WERI-Rb-1 (cell line): ENCODE data around the gene SCN2B.
A peak's percentile ranks its signal among the peaks of the same experiment; 100 is the strongest.

Experiments
- DNase-seq: peaks from one replicate; pipeline ENCODE4 v3.0.0-alpha.2; 2020
- H3K27ac ChIP-seq: fragments of 250-450 bp; sonication (Bioruptor Pico); 2 replicates; pipeline ENCODE4 v1.5.1; 2020; ENCODE audit warnings: mild to moderate bottlenecking, moderate library complexity
- H3K27me3 ChIP-seq: fragments of 250-450 bp; sonication (Bioruptor Pico); 2 replicates; pipeline ENCODE4 v1.5.1; 2021; ENCODE audit warnings: mild to moderate bottlenecking, low read depth, moderate library complexity; ENCODE audit not compliant: insufficient read depth, severe bottlenecking
- H3K36me3 ChIP-seq: fragments of 250-450 bp; sonication (Bioruptor Pico); 2 replicates; pipeline ENCODE4 v1.5.1; 2020; ENCODE audit warnings: mild to moderate bottlenecking, moderate library complexity
- H3K4me3 ChIP-seq: 2 replicates; pipeline ENCODE4 v1.5.1; 2011; ENCODE audit warnings: low read depth, mild to moderate bottlenecking, control low read depth, low read length
- H3K9me3 ChIP-seq: fragments of 250-450 bp; sonication (Bioruptor Pico); 2 replicates; pipeline ENCODE4 v1.5.1; 2021; ENCODE audit warnings: mild to moderate bottlenecking, moderate library complexity; ENCODE audit not compliant: severe bottlenecking
- CTCF ChIP-seq: IDR thresholded peaks from 2 replicates; pipeline ENCODE4 v1.5.1; 2011; ENCODE audit warnings: low read depth, mild to moderate bottlenecking, control low read depth, inconsistent platforms, low read length

Gene SCN2B

GRCh38 chr11:118166641-118167040 lies 9.8 kb downstream of the SCN2B start:
- no peak for DNase-seq
- Histone ChIP-seq H3K4me3 (no peak overlapping the region), H3K9me3 (no peaks in the 10 kb centered on the region), H3K27ac (no peak overlapping the region), H3K27me3 (no peaks in the 10 kb centered on the region), H3K36me3 (no peaks in the 10 kb centered on the region)
- no peak for TF ChIP-seq CTCF

DNA sequence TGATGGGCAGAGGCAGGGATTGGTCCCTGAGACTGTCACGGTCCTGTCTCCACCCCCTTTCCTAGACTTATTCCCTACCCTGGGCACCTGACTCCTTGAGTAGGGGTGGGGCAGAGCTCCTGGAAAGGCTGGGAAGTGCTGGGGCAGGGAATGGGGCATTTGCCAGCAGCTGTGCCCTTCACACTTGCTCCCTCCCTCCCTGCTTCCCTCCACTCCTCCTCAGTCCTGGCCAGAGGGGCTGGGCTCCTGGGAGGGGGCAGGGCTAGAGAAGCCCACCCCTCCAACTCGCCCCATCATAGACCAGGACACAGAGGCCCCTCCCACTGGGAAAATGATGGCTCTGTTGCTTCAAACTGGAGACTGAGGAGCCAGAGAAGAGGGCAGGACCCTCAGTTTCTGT lies 11.6 kb downstream of the SCN2B start:
- no peaks in the 10 kb centered on the region for H3K9me3 ChIP-seq
- H3K27me3 ChIP-seq: no peaks in the 10 kb centered on the region
- H3K4me3 ChIP-seq: no peak overlapping the region
- no peaks in the 10 kb centered on the region for H3K36me3 ChIP-seq
- no peak for TF ChIP-seq CTCF
- H3K27ac ChIP-seq: no peak overlapping the region
- DNase-seq: no peak

GRCh38 chr11:118163494-118163893 lies 12.9 kb downstream of the SCN2B start:
- TF ChIP-seq CTCF: no peak
- Histone ChIP-seq H3K27me3 (no peaks in the 10 kb centered on the region), H3K27ac (no peak overlapping the region)

GRCh38 chr11:118162846-118163245 lies 13.6 kb downstream of the SCN2B start:
- H3K36me3 ChIP-seq: no peaks in the 10 kb centered on the region
- no peak for TF ChIP-seq CTCF
- DNase-seq: no peak

More at GRCh38 chr11:118163494-118163893, 12.9 kb downstream of the SCN2B start:
- Histone ChIP-seq H3K9me3 (no peaks in the 10 kb centered on the region), H3K36me3 (no peaks in the 10 kb centered on the region), H3K4me3 (no peak overlapping the region)
- peak; percentile 58 for DNase-seq

DNA sequence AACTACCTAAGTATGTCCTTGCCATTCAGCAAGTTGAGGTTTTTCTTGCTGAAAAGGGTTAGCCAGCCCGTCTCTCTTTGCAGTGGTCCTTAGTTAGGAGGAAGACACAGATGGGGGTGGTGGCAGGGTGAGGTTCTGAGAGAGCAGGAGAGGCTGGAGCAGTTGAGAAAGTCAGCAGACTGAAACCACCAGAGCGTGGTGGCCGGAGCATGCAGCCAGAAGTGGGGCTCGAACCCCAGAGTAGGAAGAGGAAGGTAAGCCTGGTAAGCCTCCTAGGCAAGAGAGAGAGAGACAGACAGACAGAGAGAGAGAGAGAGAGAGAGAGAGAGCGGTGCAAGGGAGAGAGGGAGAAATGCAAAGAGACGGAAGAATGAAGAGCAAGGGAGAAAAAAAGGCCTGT lies 14.7 kb downstream of the SCN2B start:
- no peak overlapping the region for H3K27ac ChIP-seq
- no peaks in the 10 kb centered on the region for H3K36me3 ChIP-seq
- no peak overlapping the region for H3K4me3 ChIP-seq
- no peaks in the 10 kb centered on the region for H3K9me3 ChIP-seq
- no peak for TF ChIP-seq CTCF
- DNase-seq: no peak
- no peaks in the 10 kb centered on the region for H3K27me3 ChIP-seq

More at GRCh38 chr11:118162846-118163245, 13.6 kb downstream of the SCN2B start:
- no peaks in the 10 kb centered on the region for H3K9me3 ChIP-seq
- no peaks in the 10 kb centered on the region for H3K27me3 ChIP-seq
- H3K4me3 ChIP-seq: no peak overlapping the region
- no peak overlapping the region for H3K27ac ChIP-seq

- H3K27me3 ChIP-seq: no peaks in the 10 kb centered on the region
- no peak for TF ChIP-seq CTCF
Observed at GRCh38 chr11:118157186-118157895, 19.1 kb downstream of the SCN2B start.

More at GRCh38 chr11:118157186-118157895, 19.1 kb downstream of the SCN2B start:
- H3K36me3 ChIP-seq: no peaks in the 10 kb centered on the region
- H3K9me3 ChIP-seq: no peaks in the 10 kb centered on the region
- no peak for DNase-seq
- H3K4me3 ChIP-seq: no peak overlapping the region
- no peak overlapping the region for H3K27ac ChIP-seq
